K562 (cell line): ENCODE results near the gene CHD6. TPM values are rescaled to one million over a fixed set of nuclear protein-coding genes. Genes with fewer than 3 reads are reported as not detected.

ENCODE experiments used
- ATAC-seq: fragments of 200-7000 bp; cut with Tn5 transposase; 3 replicates; pipeline ENCODE4 v1.9.1; 2020; ENCODE audit warnings: moderate library complexity
- BruUV-seq: library from RNA; stranded (reverse); fragments of 400-500 nt; replicated peaks from 2 replicates; lab custom pipeline; 2021; lab: Mats Ljungman, UMichigan
- CTCF ChIA-PET: fragments of 300-600 bp; formaldehyde crosslinking; extraction: SDS; loops from one replicate; lab custom pipeline; 2021; ENCODE audit warnings: low intra/inter-chr PET ratio; lab: Yijun Ruan, JAX
- POLR2A ChIA-PET: fragments of 300-600, 350-650 bp; sonication (Branson Sonifier 250); formaldehyde crosslinking; extraction: SDS; loops from one replicate; lab custom pipeline; 2021; ENCODE audit warnings: antibody characterized with exemption, inconsistent platforms; lab: Yijun Ruan, JAX
- DNase-seq, 4 experiments: peaks; one replicate each; pipeline versions ENCODE4 v3.0.0 to v3.0.0-alpha.2; 2011 to 2018; ENCODE audit warnings: low spot score in 3 of 4, mixed read lengths in 3 of 4; ENCODE audit errors: extremely low read depth in 1 of 4
- FAIRE-seq: peaks from 2 replicates; lab custom pipeline; 2011; peaks lifted over from hg19 to GRCh38; lab: Jason Lieb, UNC
- H2AFZ ChIP-seq: 2 replicates; pipeline ENCODE4 v1.6.0; 2011; ENCODE audit warnings: low read depth, low read length, control low read depth, inconsistent platforms
- H3K27ac ChIP-seq: fragments of 200-600 bp; 3 replicates; pipeline ENCODE4 v1.8.0; 2011; ENCODE audit warnings: low read depth, mild to moderate bottlenecking, control low read depth, inconsistent platforms, low read length, moderate library complexity, mixed read lengths; ENCODE audit errors: extremely low read depth
- H3K27me3 ChIP-seq, 2 experiments: fragments of 300-600 bp in 1 of 2; 2 replicates in 1 of 2; 3 replicates in 1 of 2; pipeline versions ENCODE4 v1.6.0 to v1.8.0; 2011; ENCODE audit warnings: inconsistent platforms in 2 of 2, low read length in 2 of 2, mild to moderate bottlenecking in 1 of 2, mixed read lengths in 1 of 2, moderate library complexity in 1 of 2; ENCODE audit not compliant: control insufficient read depth in 2 of 2, insufficient read depth in 2 of 2
- H3K36me3 ChIP-seq: fragments of 300-600 bp; 3 replicates; pipeline ENCODE4 v1.8.0; 2011; ENCODE audit warnings: mild to moderate bottlenecking, low read length, inconsistent platforms; ENCODE audit not compliant: control insufficient read depth, insufficient read depth
- H3K4me1 ChIP-seq, 2 experiments: fragments of 200-600 bp in 1 of 2; replicated peaks in 1 of 2; 2 replicates in 1 of 2; 3 replicates in 1 of 2; pipeline versions ENCODE4 v1.5.1 to v1.8.0; 2011; ENCODE audit warnings: inconsistent platforms in 2 of 2, low read length in 2 of 2, mild to moderate bottlenecking in 1 of 2, mixed read lengths in 1 of 2, moderate library complexity in 1 of 2; ENCODE audit not compliant: control insufficient read depth in 2 of 2, insufficient read depth in 2 of 2
- H3K4me2 ChIP-seq: 2 replicates; pipeline ENCODE4 v1.6.1; 2011; ENCODE audit warnings: low read length, control low read depth, inconsistent platforms, mixed read lengths; ENCODE audit not compliant: insufficient read depth
- H3K4me3 ChIP-seq: fragments of 200-600 bp; sonication (generic), shearing (Covaris generic); 2 replicates; pipeline ENCODE4 v1.5.1; 2016; ENCODE audit warnings: control low read depth, inconsistent platforms
- H3K79me2 ChIP-seq: fragments of 200-600 bp; 3 replicates; pipeline ENCODE4 v1.8.0; 2011; ENCODE audit warnings: low read length, inconsistent platforms; ENCODE audit not compliant: control insufficient read depth, insufficient read depth
- H3K9ac ChIP-seq, 2 experiments: 2 replicates each; pipeline versions ENCODE4 v1.6.0 to v1.6.1; 2011; ENCODE audit warnings: low read depth in 2 of 2, low read length in 2 of 2, control low read depth in 1 of 2, inconsistent platforms in 1 of 2, mild to moderate bottlenecking in 1 of 2, mixed read lengths in 1 of 2; ENCODE audit not compliant: insufficient read depth in 1 of 2
- H3K9me1 ChIP-seq: one replicate; pipeline ENCODE4 v1.6.0; 2011; ENCODE audit warnings: inconsistent platforms, mild to moderate bottlenecking, low read length, moderate library complexity; ENCODE audit not compliant: control insufficient read depth, insufficient read depth
- H3K9me3 ChIP-seq: replicated peaks from 2 replicates; pipeline ENCODE4 v1.5.1; 2011; ENCODE audit warnings: low read depth, low read length, inconsistent platforms; ENCODE audit not compliant: control insufficient read depth, insufficient read depth
- H4K20me1 ChIP-seq: replicated peaks from 2 replicates; pipeline ENCODE4 v1.6.1; 2011; ENCODE audit warnings: low read length, inconsistent platforms, mixed read lengths; ENCODE audit not compliant: control insufficient read depth, insufficient read depth
- CEBPG ChIP-seq, 3 experiments: fragments of 200-800 bp in 1 of 3; sonication (Bioruptor generic) in 1 of 3; sonication (generic) in 1 of 3; formaldehyde crosslinking in 1 of 3; IDR thresholded peaks in 2 of 3; conservative IDR thresholded peaks in 1 of 3; 2 replicates each; pipeline versions ENCODE4 v1.6.1 to v1.8.0; 2016 to 2022; ENCODE audit warnings: missing compliant biosample characterization in 2 of 3, missing genetic modification characterization in 2 of 3, mild to moderate bottlenecking in 1 of 3, missing genetic modification reagents in 1 of 3
- MYNN ChIP-seq, 2 experiments: sonication (generic); formaldehyde crosslinking in 1 of 2; IDR thresholded peaks; 2 replicates each; pipeline versions ENCODE4 v1.5.0 to v1.6.1; 2016 to 2020; ENCODE audit warnings: antibody characterized with exemption in 1 of 2, missing genetic modification reagents in 1 of 2
- WGBS: fragments of 100-300 bp; shearing (Covaris generic); methylation state at CpG from one replicate; pipeline ENCODE4 v1.1.6; 2016; ENCODE audit warnings: low coverage, mixed read lengths; ENCODE audit not compliant: insufficient coverage; ENCODE audit errors: missing lambda C conversion rate; 5-methylcytosine and 5-hydroxymethylcytosine counted together
- in situ Hi-C: fragments of 300-500 bp; cut with MboI; formaldehyde crosslinking; loops from 4 replicates; pipeline ENCODE4 v1.15.0; 2018; ENCODE audit warnings: inconsistent platforms, mixed read lengths
- intact Hi-C: fragments of 100-400 bp; cut with micrococcal nuclease; formaldehyde crosslinking; loops from 2 replicates; pipeline ENCODE4 v1.14.2; 2022
- polyA plus RNA-seq, 8 experiments: library from polyadenylated mRNA; depleted of rRNA in 4 of 8; stranded (reverse) in 5 of 8; unstranded in 3 of 8; fragments of >200 nt; fragmentation: Nextera tagmentation in 2 of 8; fragmentation: Illumina TruSeq in 1 of 8; extraction: Ambion mirVana in 2 of 8; extraction: Trizol in 1 of 8; gene quantifications; 2 replicates each; pipeline versions ENCODE4 v1.2.1 to v1.2.3, GENCODE V29; 2011 to 2014; ENCODE audit warnings: inconsistent platforms in 1 of 8, missing spikeins in 1 of 8
- total RNA-seq, 7 experiments: library from RNA; depleted of rRNA in 6 of 7; stranded (reverse); fragments of >200 nt in 6 of 7; fragmentation: Illumina TruSeq in 2 of 7; extraction: Trizol in 2 of 7; gene quantifications; 2 replicates each; pipeline versions ENCODE4 v1.2.1 to v1.2.3, GENCODE V29; 2011 to 2021; ENCODE audit warnings: low replicate concordance in 1 of 7
- TF ChIP-seq, protein P1 (sequence below), 2 experiments: fragments of 450-650 bp; IDR thresholded peaks; 2 replicates each; pipeline ENCODE4 v1.6.1; 2016
- TF ChIP-seq, protein P2 (sequence below): sonication (generic); formaldehyde crosslinking; IDR thresholded peaks from 2 replicates; pipeline ENCODE4 v1.8.1; 2023; ENCODE audit warnings: mild to moderate bottlenecking, missing genetic modification reagents
- TF ChIP-seq, protein P3 (sequence below), 2 experiments: IDR thresholded peaks; 2 replicates each; pipeline ENCODE4 v1.6.1; 2011; ENCODE audit warnings: borderline replicate concordance in 1 of 2, control low read depth in 1 of 2, low read depth in 1 of 2, low read length in 1 of 2, mild to moderate bottlenecking in 1 of 2, mixed read lengths in 1 of 2, moderate library complexity in 1 of 2; ENCODE audit not compliant: insufficient read depth in 1 of 2, insufficient read length in 1 of 2, poor library complexity in 1 of 2, severe bottlenecking in 1 of 2; ENCODE audit errors: extremely low read depth in 1 of 2

The CHD6 gene
- total and polyA plus RNA-seq, 9 of the 15 experiments (the other 6 are each of a cell fraction or from before 2014, with no cell fraction given) = 3.9 to 24.2 (median 12.8) TPM

DNA sequence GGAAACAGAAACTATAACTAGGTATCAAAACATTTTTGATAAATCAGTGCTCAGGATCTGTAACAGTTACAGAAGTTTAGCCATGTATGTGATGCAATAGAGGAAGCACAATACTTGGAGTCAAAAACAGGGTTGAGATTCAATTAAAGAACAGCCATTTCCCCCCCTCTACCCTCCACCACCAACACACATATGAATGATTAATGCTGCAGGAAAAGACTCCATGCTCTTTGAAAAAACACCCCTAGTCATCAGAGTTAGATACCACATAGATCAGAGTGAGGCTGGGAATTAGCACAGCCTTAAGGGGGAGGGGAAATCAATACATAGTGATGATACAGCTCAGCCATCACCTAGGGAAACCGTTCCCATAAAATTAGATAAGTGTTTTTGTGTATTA lies 142.7 kb downstream of the CHD6 start:
- BruUV-seq = no TSS peak
- H3K9ac ChIP-seq = no peak overlapping the region
- H3K36me3 ChIP-seq = peaks cover 18% of the 10 kb centered on the region; the same call in 2 of the 3 replicates
- H3K27ac ChIP-seq = no peak overlapping the region
- ChIA-PET POLR2A (interaction anchor here (1.0 kb wide), 1 partner anchor 10 kb away, joined by 3 read pairs; no protein-coding TSS in a partner anchor), CTCF (no interaction called here)
- no peaks in the 10 kb centered on the region for H3K9me1 ChIP-seq
- WGBS = 25% methylated on average over 1 of the region's 1 CpG
- no peak overlapping the region for H3K4me3 ChIP-seq
- intact Hi-C loops = no loop called here
- FAIRE-seq (no peak), DNase-seq (no peak), ATAC-seq (no peak)
- in situ Hi-C loops = no loop called here
- H3K4me2 ChIP-seq = no peak overlapping the region
- H3K79me2 ChIP-seq = no peaks in the 10 kb centered on the region
- H3K4me1 ChIP-seq = no peaks in the 10 kb centered on the region; a peak in 1 of 5 replicates
- no peaks in the 10 kb centered on the region for H4K20me1 ChIP-seq
- TF ChIP-seq, protein P1, sequence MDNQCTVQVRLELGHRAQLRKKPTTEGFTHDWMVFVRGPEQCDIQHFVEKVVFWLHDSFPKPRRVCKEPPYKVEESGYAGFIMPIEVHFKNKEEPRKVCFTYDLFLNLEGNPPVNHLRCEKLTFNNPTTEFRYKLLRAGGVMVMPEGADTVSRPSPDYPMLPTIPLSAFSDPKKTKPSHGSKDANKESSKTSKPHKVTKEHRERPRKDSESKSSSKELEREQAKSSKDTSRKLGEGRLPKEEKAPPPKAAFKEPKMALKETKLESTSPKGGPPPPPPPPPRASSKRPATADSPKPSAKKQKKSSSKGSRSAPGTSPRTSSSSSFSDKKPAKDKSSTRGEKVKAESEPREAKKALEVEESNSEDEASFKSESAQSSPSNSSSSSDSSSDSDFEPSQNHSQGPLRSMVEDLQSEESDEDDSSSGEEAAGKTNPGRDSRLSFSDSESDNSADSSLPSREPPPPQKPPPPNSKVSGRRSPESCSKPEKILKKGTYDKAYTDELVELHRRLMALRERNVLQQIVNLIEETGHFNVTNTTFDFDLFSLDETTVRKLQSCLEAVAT (IDR thresholded peaks at IDR 0.05) = no peak
- TF ChIP-seq CEBPG (CRISPR knock-in tag; IDR thresholded peaks at IDR 0.05) (no peak), CEBPG (tag; conservative IDR thresholded peaks at IDR 0.05 in 1 of 2, IDR thresholded peaks at IDR 0.05 in 1 of 2) (peak in 1 of 2 experiments; percentile 39; a peak in 1 of 4 replicates), MYNN (IDR thresholded peaks at IDR 0.05) (no peak), MYNN (CRISPR knock-in tag; IDR thresholded peaks at IDR 0.05) (no peak)
- TF ChIP-seq, protein P2, sequence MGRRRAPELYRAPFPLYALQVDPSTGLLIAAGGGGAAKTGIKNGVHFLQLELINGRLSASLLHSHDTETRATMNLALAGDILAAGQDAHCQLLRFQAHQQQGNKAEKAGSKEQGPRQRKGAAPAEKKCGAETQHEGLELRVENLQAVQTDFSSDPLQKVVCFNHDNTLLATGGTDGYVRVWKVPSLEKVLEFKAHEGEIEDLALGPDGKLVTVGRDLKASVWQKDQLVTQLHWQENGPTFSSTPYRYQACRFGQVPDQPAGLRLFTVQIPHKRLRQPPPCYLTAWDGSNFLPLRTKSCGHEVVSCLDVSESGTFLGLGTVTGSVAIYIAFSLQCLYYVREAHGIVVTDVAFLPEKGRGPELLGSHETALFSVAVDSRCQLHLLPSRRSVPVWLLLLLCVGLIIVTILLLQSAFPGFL (CRISPR knock-in tag) = no peak
- TF ChIP-seq, protein P3, sequence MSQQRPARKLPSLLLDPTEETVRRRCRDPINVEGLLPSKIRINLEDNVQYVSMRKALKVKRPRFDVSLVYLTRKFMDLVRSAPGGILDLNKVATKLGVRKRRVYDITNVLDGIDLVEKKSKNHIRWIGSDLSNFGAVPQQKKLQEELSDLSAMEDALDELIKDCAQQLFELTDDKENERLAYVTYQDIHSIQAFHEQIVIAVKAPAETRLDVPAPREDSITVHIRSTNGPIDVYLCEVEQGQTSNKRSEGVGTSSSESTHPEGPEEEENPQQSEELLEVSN (IDR thresholded peaks at IDR 0.05; ENCODE audit: borderline replicate concordance in 1 of 2, extremely low read depth in 1 of 2, insufficient read depth in 1 of 2, insufficient read length in 1 of 2, low read depth in 1 of 2, low read length in 1 of 2, poor library complexity in 1 of 2, severe bottlenecking in 1 of 2) = no peak
- no peaks in the 10 kb centered on the region for H3K9me3 ChIP-seq
- H2AFZ ChIP-seq = no peak overlapping the region
- H3K27me3 ChIP-seq = no peaks in the 10 kb centered on the region
